IMR-90 (cell line): Measurements from ENCODE around the gene BNIP2. TPM values are rescaled to one million over a fixed set of nuclear protein-coding genes. Genes with fewer than 3 reads are reported as not detected.

Experiments used
- ATAC-seq: fragments of 200-7000 bp; cut with Tn5 transposase; 2 replicates; pipeline ENCODE4 v1.9.1; 2020; ENCODE audit warnings: low read depth, mild to moderate bottlenecking, moderate library complexity
- BruUV-seq: library from RNA; stranded (reverse); fragments of 400-500 nt; replicated peaks from 2 replicates; lab custom pipeline; 2021; lab: Mats Ljungman, UMichigan
- CTCF ChIA-PET: fragments of 300-600 bp; formaldehyde crosslinking; extraction: SDS; loops from one replicate; lab custom pipeline; 2021; ENCODE audit warnings: antibody characterized with exemption; lab: Yijun Ruan, JAX
- POLR2A ChIA-PET: fragments of 300-600 bp; sonication (Branson Sonifier 250); formaldehyde crosslinking; loops from one replicate; lab custom pipeline; 2022; ENCODE audit warnings: antibody characterized with exemption; ENCODE audit not compliant: unreplicated experiment; lab: Charles Lee
- DNase-seq: peaks from one replicate; pipeline ENCODE4 v3.0.0; 2013
- H2AFZ ChIP-seq: replicated peaks from 2 replicates; pipeline ENCODE3; 2013; ENCODE audit warnings: low read length, mild to moderate bottlenecking; ENCODE audit not compliant: poor library complexity
- H2AK5ac ChIP-seq: 2 replicates; pipeline ENCODE4 v1.6.1; 2013; ENCODE audit warnings: low read depth, low read length, inconsistent platforms
- H2AK9ac ChIP-seq: replicated peaks from 2 replicates; pipeline ENCODE3; 2013; ENCODE audit warnings: mild to moderate bottlenecking, low read depth, low read length, moderate library complexity; ENCODE audit not compliant: poor library complexity
- H2BK120ac ChIP-seq: 2 replicates; pipeline ENCODE4 v1.6.1; 2013; ENCODE audit warnings: low read depth, low read length, inconsistent platforms
- H2BK15ac ChIP-seq: 3 replicates; pipeline ENCODE4 v1.6.1; 2013; ENCODE audit warnings: low read depth, low read length, inconsistent platforms
- H2BK20ac ChIP-seq: 2 replicates; pipeline ENCODE4 v1.6.1; 2013; ENCODE audit warnings: low read depth, mild to moderate bottlenecking, inconsistent platforms, low read length, moderate library complexity
- H2BK5ac ChIP-seq: 2 replicates; pipeline ENCODE4 v1.6.1; 2013; ENCODE audit warnings: mild to moderate bottlenecking, low read depth, low read length, inconsistent platforms; ENCODE audit not compliant: poor library complexity, severe bottlenecking
- H3K14ac ChIP-seq: replicated peaks from 2 replicates; pipeline ENCODE4 v1.6.1; 2013; ENCODE audit warnings: low read depth, low read length, inconsistent platforms
- H3K18ac ChIP-seq: 2 replicates; pipeline ENCODE4 v1.6.1; 2013; ENCODE audit warnings: low read depth, low read length, control low read depth
- H3K23ac ChIP-seq: 2 replicates; pipeline ENCODE4 v1.6.1; 2013; ENCODE audit warnings: low read depth, low read length, inconsistent platforms
- H3K27ac ChIP-seq: 2 replicates; pipeline ENCODE4 v1.5.1; 2013; ENCODE audit warnings: mild to moderate bottlenecking, control low read depth, low read length; ENCODE audit not compliant: insufficient read depth
- H3K27me3 ChIP-seq: 2 replicates; pipeline ENCODE4 v1.6.1; 2013; ENCODE audit warnings: low read length; ENCODE audit not compliant: control insufficient read depth, insufficient read depth
- H3K36me3 ChIP-seq: 2 replicates; pipeline ENCODE4 v1.6.1; 2013; ENCODE audit warnings: low read length, mixed read lengths; ENCODE audit not compliant: control insufficient read depth, insufficient read depth
- H3K4ac ChIP-seq: 2 replicates; pipeline ENCODE4 v1.6.1; 2013; ENCODE audit warnings: low read depth, low read length, inconsistent platforms
- H3K4me1 ChIP-seq: 2 replicates; pipeline ENCODE4 v1.6.1; 2013; ENCODE audit warnings: low read length, mixed read lengths; ENCODE audit not compliant: control insufficient read depth, insufficient read depth
- H3K4me2 ChIP-seq: 2 replicates; pipeline ENCODE4 v1.6.1; 2013; ENCODE audit warnings: low read depth, mild to moderate bottlenecking, control low read depth, low read length, moderate library complexity
- H3K4me3 ChIP-seq: 2 replicates; pipeline ENCODE4 v1.5.1; 2013; ENCODE audit warnings: low read depth, mild to moderate bottlenecking, control low read depth, low read length, moderate library complexity; ENCODE audit not compliant: insufficient read depth
- H3K56ac ChIP-seq: 2 replicates; pipeline ENCODE4 v1.6.1; 2013; ENCODE audit warnings: low read length, inconsistent platforms; ENCODE audit not compliant: insufficient read depth; ENCODE audit errors: extremely low read depth
- H3K79me1 ChIP-seq, 2 experiments: 2 replicates each; pipeline ENCODE4 v1.6.1; 2013; ENCODE audit warnings: low read length in 2 of 2, inconsistent platforms in 1 of 2, low read depth in 1 of 2
- H3K9ac ChIP-seq: 2 replicates; pipeline ENCODE4 v1.6.1; 2013; ENCODE audit warnings: low read depth, low read length, control low read depth
- H3K9me1 ChIP-seq: 2 replicates; pipeline ENCODE4 v1.6.1; 2013; ENCODE audit warnings: low read length, inconsistent platforms; ENCODE audit not compliant: insufficient read depth
- H3K9me3 ChIP-seq: 2 replicates; pipeline ENCODE4 v1.6.1; 2013; ENCODE audit warnings: low read length; ENCODE audit not compliant: control insufficient read depth, insufficient read depth
- H4K20me1 ChIP-seq: 2 replicates; pipeline ENCODE4 v1.6.1; 2013; ENCODE audit warnings: low read length, inconsistent platforms; ENCODE audit not compliant: insufficient read depth
- H4K5ac ChIP-seq: 2 replicates; pipeline ENCODE4 v1.6.1; 2013; ENCODE audit warnings: mild to moderate bottlenecking, low read depth, low read length, control low read depth
- H4K8ac ChIP-seq, 2 experiments: 2 replicates each; pipeline ENCODE4 v1.6.1; 2013; ENCODE audit warnings: low read depth in 2 of 2, low read length in 2 of 2, control low read depth in 1 of 2, inconsistent platforms in 1 of 2
- H4K91ac ChIP-seq: 2 replicates; pipeline ENCODE4 v1.6.1; 2013; ENCODE audit warnings: low read depth, low read length, inconsistent platforms; ENCODE audit not compliant: insufficient read depth
- CHD1 ChIP-seq: IDR thresholded peaks from 2 replicates; pipeline ENCODE4 v1.6.1; 2012; ENCODE audit warnings: low read depth, low read length, improper control_type of control experiment
- FOS ChIP-seq: fragments of 150-350 bp; IDR thresholded peaks from 2 replicates; pipeline ENCODE4 v1.6.1; 2016; ENCODE audit warnings: low read depth, low read length
- MAFK ChIP-seq: IDR thresholded peaks from 2 replicates; pipeline ENCODE4 v1.6.1; 2012; ENCODE audit warnings: low read depth, low read length, improper control_type of control experiment
- MXI1 ChIP-seq: IDR thresholded peaks from 2 replicates; pipeline ENCODE4 v1.6.1; 2012; ENCODE audit warnings: low read depth, mild to moderate bottlenecking, low read length, moderate library complexity, borderline replicate concordance
- RCOR1 ChIP-seq: IDR thresholded peaks from 2 replicates; pipeline ENCODE4 v1.6.1; 2012; ENCODE audit warnings: mild to moderate bottlenecking, low read length, improper control_type of control experiment; ENCODE audit not compliant: insufficient replicate concordance
- RFX5 ChIP-seq: IDR thresholded peaks from 2 replicates; pipeline ENCODE4 v1.8.0; 2012; ENCODE audit warnings: low read depth, mild to moderate bottlenecking, low read length, moderate library complexity
- WGBS, 2 experiments: methylation state at CpG; one replicate each; pipeline versions ENCODE4 v1.1.5 to v1.1.7; 2013; ENCODE audit warnings: missing lambda C conversion rate in 2 of 2; ENCODE audit not compliant: insufficient read length in 1 of 2; ENCODE audit errors: extremely low coverage in 2 of 2; 5-methylcytosine and 5-hydroxymethylcytosine counted together
- dilution Hi-C: fragments of 300-500 bp; cut with HindIII; formaldehyde crosslinking; loops from one replicate; pipeline ENCODE4 v1.14.3; 2018; ENCODE audit warnings: low sequenced_read_pairs; ENCODE audit not compliant: unreplicated experiment
- in situ Hi-C: fragments of 300-500 bp; cut with MboI; formaldehyde crosslinking; loops from 3 replicates; pipeline ENCODE4 v1.14.3; 2019; ENCODE audit warnings: low sequenced_read_pairs, inconsistent platforms, mixed read lengths
- intact Hi-C: fragments of 100-400 bp; cut with micrococcal nuclease; formaldehyde crosslinking; loops from 2 replicates; pipeline ENCODE4 v1.10.0; 2022
- polyA plus RNA-seq, 3 experiments: library from polyadenylated mRNA; depleted of rRNA; stranded (reverse); fragments of >200 nt; gene quantifications; 2 replicates each; pipeline ENCODE4 v1.2.3, GENCODE V29; 2012; ENCODE audit warnings: low replicate concordance in 1 of 3
- total RNA-seq: library from RNA; depleted of rRNA; stranded (reverse); fragments of >200 nt; gene quantifications from 2 replicates; pipeline ENCODE4 v1.2.3, GENCODE V29; 2012
- TF ChIP-seq, protein P1 (sequence below): fragments of 150-350 bp; IDR thresholded peaks from 2 replicates; pipeline ENCODE4 v1.6.1; 2016; ENCODE audit warnings: low read depth, mild to moderate bottlenecking, low read length, moderate library complexity, borderline replicate concordance

BNIP2 gene
- total and polyA plus RNA-seq, 2 of the 4 experiments (the other 2 are of a cell fraction): 36.9 to 47.3 TPM

- Histone ChIP-seq H3K4me2 (no peak overlapping the region), H3K36me3 (peaks cover 42% of the 10 kb centered on the region), H2AK5ac (no peak overlapping the region), H3K4me1 (no peaks in the 10 kb centered on the region), H3K9ac (no peak overlapping the region), H4K8ac (no peak overlapping the region), H3K79me1 (peaks cover 12 to 20% of the 10 kb centered on the region in 2 experiments), H3K9me1 (peaks cover 4% of the 10 kb centered on the region; the same call in 1 of the 2 replicates), H4K91ac (no peak overlapping the region), H3K18ac (no peak overlapping the region), H3K56ac (no peak overlapping the region), H2AK9ac (no peak overlapping the region), H3K4ac (no peak overlapping the region), H3K23ac (no peak overlapping the region), H2BK20ac (no peak overlapping the region), H2AFZ (no peak overlapping the region), H4K5ac (no peak overlapping the region), H4K20me1 (peaks cover 3% of the 10 kb centered on the region; the same call in 1 of the 2 replicates), H3K27me3 (no peaks in the 10 kb centered on the region), H3K4me3 (no peak overlapping the region), H3K14ac (no peak overlapping the region), H2BK5ac (no peak overlapping the region), H3K27ac (no peak overlapping the region), H3K9me3 (no peaks in the 10 kb centered on the region), H2BK15ac (no peak overlapping the region), H2BK120ac (no peak overlapping the region)
- in situ Hi-C loops (loop anchor here (25.0 kb wide), 1 partner anchor 759 kb away; no protein-coding TSS in a partner anchor), intact Hi-C loops (no loop called here), dilution Hi-C loops (no loop called here)
- ATAC-seq: no peak
- POLR2A ChIA-PET: no interaction called here
- no TSS peak for BruUV-seq
- TF ChIP-seq, protein P1, sequence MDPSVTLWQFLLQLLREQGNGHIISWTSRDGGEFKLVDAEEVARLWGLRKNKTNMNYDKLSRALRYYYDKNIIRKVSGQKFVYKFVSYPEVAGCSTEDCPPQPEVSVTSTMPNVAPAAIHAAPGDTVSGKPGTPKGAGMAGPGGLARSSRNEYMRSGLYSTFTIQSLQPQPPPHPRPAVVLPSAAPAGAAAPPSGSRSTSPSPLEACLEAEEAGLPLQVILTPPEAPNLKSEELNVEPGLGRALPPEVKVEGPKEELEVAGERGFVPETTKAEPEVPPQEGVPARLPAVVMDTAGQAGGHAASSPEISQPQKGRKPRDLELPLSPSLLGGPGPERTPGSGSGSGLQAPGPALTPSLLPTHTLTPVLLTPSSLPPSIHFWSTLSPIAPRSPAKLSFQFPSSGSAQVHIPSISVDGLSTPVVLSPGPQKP: no peak
- TF ChIP-seq CHD1 (no peak), MAFK (peak; percentile 66), RFX5 (no peak), MXI1 (no peak), RCOR1 (no peak), FOS (no peak)
- WGBS, 2 experiments: no CpG with 5 or more reads among the region's 1 CpG
- DNase-seq: no peak
- CTCF ChIA-PET: interaction anchor here (1.1 kb wide), 1 partner anchor 149 kb away, joined by 3 read pairs; no protein-coding TSS in a partner anchor
Measured at GRCh38 chr15:59678172-59678571, 10.9 kb downstream of the BNIP2 start.
